Glutamatergic neuron (in vitro differentiated cells): ENCODE results near the gene CMSS1. TPM values are rescaled to one million over a fixed set of nuclear protein-coding genes. Genes with fewer than 3 reads are reported as not detected.

Experiments used
- DNase-seq: peaks from one replicate; pipeline ENCODE4 v3.0.0; 2022
- H3K27ac Mint-ChIP-seq: one replicate; pipeline ENCODE4 v1.8.0; 2020; ENCODE audit warnings: mild to moderate bottlenecking, mixed read lengths, inconsistent platforms; ENCODE audit not compliant: unreplicated experiment
- H3K27me3 Mint-ChIP-seq: one replicate; pipeline ENCODE4 v1.8.0; 2020; ENCODE audit warnings: mild to moderate bottlenecking, moderate library complexity, mixed read lengths, inconsistent platforms; ENCODE audit not compliant: unreplicated experiment
- H3K36me3 Mint-ChIP-seq: one replicate; pipeline ENCODE4 v1.8.0; 2020; ENCODE audit warnings: mild to moderate bottlenecking, mixed read lengths, inconsistent platforms; ENCODE audit not compliant: unreplicated experiment
- H3K4me1 Mint-ChIP-seq: one replicate; pipeline ENCODE4 v1.8.0; 2020; ENCODE audit warnings: mild to moderate bottlenecking, low read depth, mixed read lengths, inconsistent platforms; ENCODE audit not compliant: unreplicated experiment
- H3K4me3 Mint-ChIP-seq: one replicate; pipeline ENCODE4 v1.8.0; 2020; ENCODE audit warnings: mild to moderate bottlenecking, mixed read lengths, inconsistent platforms; ENCODE audit not compliant: unreplicated experiment
- H3K9me3 Mint-ChIP-seq: one replicate; pipeline ENCODE4 v1.8.0; 2020; ENCODE audit warnings: mild to moderate bottlenecking, moderate library complexity, mixed read lengths, inconsistent platforms; ENCODE audit not compliant: unreplicated experiment
- CTCF ChIP-seq: fragments of 200-600 bp; sonication (generic); IDR thresholded peaks from one replicate; pipeline ENCODE4 v1.5.0; 2021; ENCODE audit not compliant: partially characterized antibody, unreplicated experiment
- total RNA-seq: library from RNA; stranded (reverse); fragmentation: NEBNext Ultra II Directional; extraction: Animal tissue kit (Norgen Biotek cat#: 25700); gene quantifications from one replicate; pipeline ENCODE4 v1.2.1, GENCODE V29; 2021; ENCODE audit not compliant: unreplicated experiment

The CMSS1 gene
- total RNA-seq, 1 donor from 2014 or later = 37.8 TPM

GRCh38 chr3:99825004-99825640 lies 7.5 kb downstream of the CMSS1 start:
- Mint-ChIP-seq H3K4me3 (no peak overlapping the region), H3K36me3 (no peaks in the 10 kb centered on the region), H3K9me3 (no peaks in the 10 kb centered on the region), H3K27me3 (no peaks in the 10 kb centered on the region), H3K27ac (no peak overlapping the region), H3K4me1 (peaks cover 6% of the 10 kb centered on the region)
- TF ChIP-seq CTCF = no peak
- no peak for DNase-seq

GRCh38 chr3:99829844-99830243 lies 12.2 kb downstream of the CMSS1 start:
- Mint-ChIP-seq H3K9me3 (no peaks in the 10 kb centered on the region), H3K36me3 (no peaks in the 10 kb centered on the region), H3K27me3 (no peaks in the 10 kb centered on the region), H3K4me3 (no peak overlapping the region), H3K27ac (no peak overlapping the region), H3K4me1 (peaks cover 5% of the 10 kb centered on the region)
- TF ChIP-seq CTCF = no peak
- DNase-seq = no peak

DNA sequence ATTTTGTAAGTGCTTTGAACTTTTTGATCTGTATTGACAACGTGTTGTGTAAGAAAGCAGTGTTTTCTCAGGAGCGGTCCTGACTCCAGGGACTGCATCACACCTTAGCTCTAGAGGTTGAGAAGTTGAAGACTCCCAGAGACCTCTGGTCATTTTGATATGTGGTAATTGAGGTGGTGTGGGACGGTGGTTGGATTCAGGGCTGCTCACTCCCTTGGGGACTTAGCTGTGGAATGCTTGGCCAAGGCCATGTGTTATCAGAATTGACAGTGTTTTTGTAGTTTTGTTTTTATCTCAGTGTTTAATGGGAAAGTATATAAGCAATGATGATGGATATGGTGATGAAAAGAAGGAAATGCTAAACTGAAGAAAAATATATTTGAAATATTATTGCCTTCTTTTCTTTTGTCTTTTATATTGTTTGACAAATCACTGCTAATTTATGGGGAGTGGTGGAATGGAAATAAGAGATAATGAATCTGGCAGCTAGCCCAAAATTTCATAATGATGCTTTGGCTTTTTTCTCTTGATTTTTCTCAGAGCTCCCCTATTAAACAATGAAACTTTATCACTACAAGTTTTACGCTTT lies 16.0 kb downstream of the CMSS1 start:
- TF ChIP-seq CTCF = no peak
- Mint-ChIP-seq H3K4me3 (no peak overlapping the region), H3K4me1 (peaks cover 1% of the 10 kb centered on the region), H3K27ac (no peak overlapping the region), H3K27me3 (no peaks in the 10 kb centered on the region), H3K9me3 (no peaks in the 10 kb centered on the region), H3K36me3 (no peaks in the 10 kb centered on the region)
- no peak for DNase-seq

GRCh38 chr3:99834211-99834957 lies 16.7 kb downstream of the CMSS1 start:
- no peaks in the 10 kb centered on the region for H3K9me3 Mint-ChIP-seq
- H3K27ac Mint-ChIP-seq = no peak overlapping the region
- H3K4me3 Mint-ChIP-seq = no peak overlapping the region
- DNase-seq = no peak
- no peaks in the 10 kb centered on the region for H3K27me3 Mint-ChIP-seq
- no peak for TF ChIP-seq CTCF
- peaks cover 1% of the 10 kb centered on the region for H3K4me1 Mint-ChIP-seq
- no peaks in the 10 kb centered on the region for H3K36me3 Mint-ChIP-seq

DNA sequence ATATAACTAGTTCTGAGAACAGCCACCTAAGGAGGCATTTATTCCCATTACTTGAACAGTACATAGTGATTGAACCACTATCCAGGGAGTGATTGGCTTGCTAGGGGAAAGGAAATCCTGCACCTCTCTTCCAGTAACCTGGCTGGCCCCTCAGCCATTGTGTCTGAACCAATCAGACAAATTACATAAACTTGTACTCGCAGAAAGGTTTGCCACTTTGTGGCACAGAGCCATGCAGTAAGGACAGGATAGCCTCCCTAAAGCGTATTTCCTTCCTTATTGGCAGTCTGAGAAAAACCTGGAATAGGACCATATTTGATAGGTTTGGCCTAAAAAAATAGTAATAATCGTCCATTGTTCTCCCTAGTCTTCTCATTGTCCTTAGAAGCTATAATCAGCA lies 19.0 kb downstream of the CMSS1 start:
- no peak for DNase-seq
- H3K4me3 Mint-ChIP-seq = no peak overlapping the region
- H3K9me3 Mint-ChIP-seq = no peaks in the 10 kb centered on the region
- no peaks in the 10 kb centered on the region for H3K27me3 Mint-ChIP-seq
- no peaks in the 10 kb centered on the region for H3K36me3 Mint-ChIP-seq
- no peak for TF ChIP-seq CTCF
- peaks cover 1% of the 10 kb centered on the region for H3K4me1 Mint-ChIP-seq
- H3K27ac Mint-ChIP-seq = no peak overlapping the region
